ENCODE results near the gene SLX4.
"Not testable (repeated sequence)": the region's sequence is repeated elsewhere in the genome, so short reads cannot be mapped to it uniquely, and the experiment has no call there.

Gene SLX4

DNA sequence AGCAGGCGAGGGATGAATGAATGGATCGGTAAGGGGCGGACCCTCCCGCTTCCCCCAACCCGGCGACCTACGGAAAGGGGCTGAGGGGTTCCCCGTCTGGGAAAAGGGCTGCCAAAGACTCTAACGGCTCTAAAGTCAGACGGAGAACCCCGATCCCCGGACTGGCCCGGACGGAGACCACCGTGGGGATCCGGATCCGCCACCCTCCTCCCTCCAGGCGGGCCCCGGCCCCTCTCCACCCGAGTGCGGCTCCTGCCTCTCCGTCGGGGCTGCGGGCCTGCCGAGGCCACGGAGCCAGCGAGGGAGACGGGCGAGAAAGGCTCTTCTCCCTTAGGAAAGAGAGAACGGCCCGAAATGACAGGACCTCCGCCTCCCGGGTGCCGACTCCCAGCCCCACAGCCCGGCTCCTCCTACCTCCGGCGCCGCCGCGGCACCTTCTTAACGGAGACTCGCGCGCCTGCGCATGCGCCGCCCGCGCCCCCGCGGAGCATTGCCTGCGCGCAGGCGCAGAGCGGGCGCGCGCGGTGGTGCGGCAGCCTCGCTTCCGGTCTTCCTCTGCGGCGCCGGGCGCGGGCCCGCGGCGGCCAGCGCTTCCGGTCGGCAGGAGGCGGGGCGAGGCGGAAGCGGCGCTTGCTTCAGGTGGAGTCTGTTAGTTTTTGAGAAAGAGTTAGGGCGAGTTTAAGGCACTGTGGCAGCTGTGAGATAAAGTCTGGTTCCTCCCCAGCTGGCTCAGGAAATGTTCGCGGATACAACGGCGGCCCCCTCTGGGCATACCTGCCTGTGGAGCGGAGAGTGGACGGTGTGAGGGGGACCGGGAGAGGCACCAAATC, at the start of gene SLX4:
TSS of gene SLX4 (minus strand) at position 461 of the 830 bp plus-strand sequence. CDS start 2,642 bp downstream, outside the sequence.
- peak; percentile 100 for DNase-seq (ENCODE audit: low spot score)

DNA sequence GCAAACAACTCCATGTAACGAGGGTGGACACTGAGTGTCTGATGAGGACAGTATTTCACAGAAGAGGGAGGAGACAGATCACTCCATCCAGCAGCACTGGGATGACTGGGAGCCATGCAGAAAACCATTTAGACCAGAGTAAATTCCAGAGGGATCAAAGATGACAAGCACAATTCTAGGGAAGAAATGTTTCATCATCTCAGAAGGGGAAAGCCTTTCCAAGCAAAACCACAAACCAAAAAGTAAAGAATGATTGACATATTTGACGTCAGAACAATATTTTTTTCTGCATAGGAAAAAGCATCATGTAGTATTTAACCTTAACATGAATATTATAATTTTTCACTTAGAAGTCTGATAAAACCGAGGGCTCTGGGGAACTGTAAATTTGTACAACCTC, 47.8 kb upstream of the SLX4 start:
- no peak for DNase-seq (ENCODE audit: low spot score)

- no peak for DNase-seq (ENCODE audit: low spot score)
Observed at GRCh38 chr16:3656491-3657468, 45.4 kb upstream of the SLX4 start.

GRCh38 chr16:3656160-3656490, 44.7 kb upstream of the SLX4 start:
- DNase-seq (ENCODE audit: low spot score), result not testable (repeated sequence)

- DNase-seq (ENCODE audit: low spot score), result no peak
Observed at GRCh38 chr16:3655396-3656159, 44.2 kb upstream of the SLX4 start.

DNA sequence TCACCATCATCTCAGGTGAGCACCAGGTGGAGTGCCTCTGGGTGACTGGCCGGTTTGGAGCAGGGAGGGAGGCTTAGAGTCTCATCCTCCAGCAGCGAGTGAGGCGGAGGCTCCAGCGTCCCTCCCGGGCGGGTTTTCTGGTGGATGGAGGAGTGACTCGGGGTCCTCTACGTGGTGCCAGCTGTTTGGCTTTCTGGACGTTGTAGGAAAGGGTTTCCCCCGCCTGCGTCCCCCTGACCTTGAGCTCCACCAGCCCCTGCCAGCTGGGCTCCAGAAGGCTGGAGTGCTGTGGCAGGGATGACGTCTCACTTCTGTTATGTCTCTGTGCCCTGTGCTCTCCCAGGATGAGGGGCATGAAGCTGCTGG, 43.6 kb upstream of the SLX4 start:
- no peak for DNase-seq (ENCODE audit: low spot score)

DNA sequence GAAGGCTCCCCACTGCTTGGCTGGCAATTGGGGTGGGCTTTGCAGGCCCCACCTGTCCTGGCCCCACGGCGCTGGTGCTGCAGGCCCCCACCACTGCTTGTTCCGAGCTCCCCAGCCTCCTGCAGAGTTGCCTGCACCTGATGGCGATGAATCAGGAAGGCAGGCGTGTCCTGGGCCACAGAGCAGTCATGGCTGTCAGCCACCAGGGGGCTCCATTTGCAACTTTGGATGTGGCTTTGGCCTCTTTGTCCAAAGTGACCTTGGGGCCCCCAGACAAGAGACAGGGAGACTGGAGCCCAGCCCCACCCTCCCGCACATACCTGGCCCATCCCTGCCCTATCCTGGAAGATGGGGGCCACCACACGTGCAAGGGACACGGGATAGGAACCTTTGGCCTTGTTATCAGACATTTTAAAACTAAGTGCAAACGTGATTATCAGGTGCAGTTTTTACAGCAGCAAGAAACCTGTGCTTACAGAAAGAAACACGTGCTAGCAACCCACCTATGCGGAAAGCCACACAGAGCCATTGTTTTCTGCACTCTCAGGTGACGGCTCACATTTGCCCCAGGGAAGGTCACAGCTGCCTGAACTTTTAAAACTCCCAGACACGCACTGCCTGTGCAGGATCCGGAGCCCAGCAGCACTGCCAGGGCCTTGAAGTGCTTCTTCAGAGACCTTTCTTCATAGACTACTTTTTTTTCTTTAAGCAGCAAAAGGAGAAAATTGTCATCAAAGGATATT, 43.0 kb upstream of the SLX4 start, which contains the start of gene DNASE1:
TSS of gene DNASE1 (plus strand) at position 443 of the 743 bp plus-strand sequence. CDS start 683 bp downstream, outside the sequence.
- DNase-seq (ENCODE audit: low spot score), result peak; percentile 74

GRCh38 chr16:3652373-3653195, 41.2 kb upstream of the SLX4 start:
- no peak for DNase-seq (ENCODE audit: low spot score)

GRCh38 chr16:3651461-3652372, 40.3 kb upstream of the SLX4 start:
- no peak for DNase-seq (ENCODE audit: low spot score)

- no peak for DNase-seq (ENCODE audit: low spot score)
Observed at GRCh38 chr16:3650631-3651265, 39.3 kb upstream of the SLX4 start.

GRCh38 chr16:3646348-3646920, 35.0 kb upstream of the SLX4 start:
- peak; percentile 12 for DNase-seq (ENCODE audit: low spot score)

- DNase-seq (ENCODE audit: low spot score), result peak; percentile 58
Observed at GRCh38 chr16:3645504-3646347, 34.3 kb upstream of the SLX4 start.

- no peak for DNase-seq (ENCODE audit: low spot score)
Observed at GRCh38 chr16:3645108-3645503, 33.7 kb upstream of the SLX4 start.

GRCh38 chr16:3643095-3643730, 31.8 kb upstream of the SLX4 start:
- no peak for DNase-seq (ENCODE audit: low spot score)

- peak; percentile 3 for DNase-seq (ENCODE audit: low spot score)
Observed at GRCh38 chr16:3642397-3643094, 31.1 kb upstream of the SLX4 start.

GRCh38 chr16:3641801-3642396, 30.5 kb upstream of the SLX4 start:
- peak; percentile 3 for DNase-seq (ENCODE audit: low spot score)

All from AG08396 (cell line).